NOMO-1 treated with DMSO at 0.1 percent for 48 hours (cell line): ENCODE data around the gene YPEL2.
A peak's percentile ranks its signal among the peaks of the same experiment; 100 is the strongest.
"Not testable (repeated sequence)": the region's sequence is repeated elsewhere in the genome, so short reads cannot be mapped to it uniquely, and the experiment has no call there.

Experiments
- DNase-seq: peaks from one replicate; lab custom pipeline; 2025; ENCODE audit not compliant: unreplicated experiment; lab: John Stamatoyannopoulos, UW

The YPEL2 gene, protein sequence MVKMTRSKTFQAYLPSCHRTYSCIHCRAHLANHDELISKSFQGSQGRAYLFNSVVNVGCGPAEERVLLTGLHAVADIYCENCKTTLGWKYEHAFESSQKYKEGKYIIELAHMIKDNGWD

DNA sequence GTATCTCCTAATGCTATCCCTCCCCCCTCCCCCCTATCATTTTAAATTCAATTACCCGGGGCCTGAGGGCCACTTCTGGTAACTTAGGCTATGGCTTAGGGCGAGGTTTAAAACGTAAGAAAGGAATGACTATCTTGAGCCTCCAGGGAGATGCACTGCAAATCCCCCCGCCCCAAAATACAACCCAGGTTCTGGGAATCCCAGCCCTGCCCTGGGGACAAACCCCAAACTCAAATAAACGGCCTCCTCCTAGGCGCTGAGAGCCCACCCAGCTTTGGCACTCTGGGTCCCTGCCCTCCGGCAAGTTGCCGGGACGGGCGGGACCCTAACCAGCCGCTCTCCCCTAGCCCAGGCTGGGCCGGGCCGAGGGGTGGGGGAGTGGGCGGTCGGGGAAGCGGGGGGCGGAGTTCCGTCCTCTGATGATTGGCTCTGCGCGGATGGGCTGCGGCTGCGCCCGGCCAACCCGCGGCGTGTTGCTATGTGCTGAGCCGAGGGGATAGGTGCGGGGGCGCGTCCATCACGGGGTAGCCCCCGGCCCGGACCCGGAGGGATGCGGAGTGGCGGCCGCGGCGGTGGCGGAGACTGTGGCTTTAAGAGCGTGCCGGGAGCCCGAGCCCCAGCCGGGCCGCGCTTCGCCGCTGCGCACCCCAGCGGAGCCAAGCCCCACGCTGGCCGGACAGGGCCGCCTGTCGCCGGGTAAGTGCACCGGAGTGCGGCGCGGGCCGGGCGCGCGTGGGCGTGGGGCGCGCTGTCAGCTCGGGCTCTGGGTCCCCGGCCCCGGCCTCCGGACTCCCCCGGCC lies at the start of gene YPEL2:
TSS of gene YPEL2 (plus strand) at position 527 of the 800 bp plus-strand sequence. CDS start 21,755 bp downstream, outside the sequence.
- peak; percentile 87 for DNase-seq

- DNase-seq, result no peak
These were observed 47.1 kb upstream of the YPEL2 start for GRCh38 chr17:59284317-59284716.

GRCh38 chr17:59287452-59287851 lies 44.0 kb upstream of the YPEL2 start:
- peak; percentile 35 for DNase-seq

- DNase-seq, result no peak
These were observed 43.6 kb upstream of the YPEL2 start for GRCh38 chr17:59287891-59288290.

DNA sequence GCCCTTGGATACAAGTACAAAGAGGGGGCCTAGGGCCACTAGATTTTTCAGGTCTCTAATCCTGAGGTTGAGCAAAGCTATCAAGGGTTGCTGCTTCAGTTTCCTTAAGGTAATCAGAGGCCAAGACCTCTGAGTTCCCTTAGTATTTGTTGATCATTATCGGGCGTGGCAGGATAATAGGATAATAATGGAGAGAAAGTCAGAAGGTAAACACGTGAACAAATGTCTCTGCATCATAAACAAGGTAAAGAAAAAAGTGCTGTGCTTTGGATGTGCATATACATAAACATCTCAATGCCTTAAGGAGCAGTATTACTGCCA lies 41.5 kb upstream of the YPEL2 start:
- DNase-seq, result no peak

DNA sequence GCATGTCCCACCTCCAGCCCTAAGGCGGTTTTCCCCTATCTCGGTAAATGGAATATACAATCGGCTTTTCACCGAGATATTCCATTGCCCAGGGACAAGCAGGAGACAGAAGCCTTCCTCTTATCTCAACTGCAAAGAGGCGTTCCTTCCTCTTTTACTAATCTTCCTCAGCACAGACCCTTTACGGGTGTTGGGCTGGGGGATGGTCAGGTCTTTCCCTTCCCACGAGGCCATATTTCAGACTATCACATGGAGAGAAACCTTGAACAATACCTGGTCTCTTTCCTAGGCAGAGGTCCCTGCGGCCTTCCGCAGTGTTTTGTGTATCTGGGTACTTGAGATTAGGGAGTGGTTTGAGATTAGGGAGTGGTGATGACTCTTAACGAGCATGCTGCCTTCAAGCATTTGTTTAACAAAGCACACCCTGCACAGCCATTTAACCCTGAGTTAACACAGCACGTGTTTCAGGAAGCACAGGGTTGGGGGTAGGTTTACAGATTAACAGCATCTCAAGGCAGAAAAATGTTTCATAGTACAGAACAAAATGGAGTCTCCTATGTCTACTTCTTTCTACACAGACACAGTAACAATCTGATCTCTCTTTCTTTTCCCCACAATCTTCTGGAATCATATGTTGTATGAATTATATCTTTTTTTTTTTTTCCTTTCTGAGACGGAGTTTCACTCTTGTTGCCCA lies 41.0 kb upstream of the YPEL2 start:
- DNase-seq, result not testable (repeated sequence)

DNA sequence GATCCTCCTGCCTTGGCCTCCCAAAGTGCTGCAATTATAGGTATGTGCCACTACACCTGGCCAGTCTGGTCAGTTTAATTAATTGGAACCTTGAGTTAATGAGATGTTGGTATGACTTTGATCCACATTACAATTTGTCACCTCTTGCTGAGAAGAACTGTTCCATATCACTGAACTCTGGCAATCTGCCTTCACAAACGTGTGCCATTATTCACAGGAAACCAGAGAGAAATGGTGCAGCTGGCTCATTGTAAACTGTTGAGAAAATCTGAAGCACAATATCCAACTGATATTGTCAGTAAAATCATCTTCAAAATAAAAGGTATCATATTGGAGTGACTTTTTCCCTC lies 39.3 kb upstream of the YPEL2 start:
- no peak for DNase-seq

GRCh38 chr17:59296190-59296589 lies 35.3 kb upstream of the YPEL2 start:
- no peak for DNase-seq

DNA sequence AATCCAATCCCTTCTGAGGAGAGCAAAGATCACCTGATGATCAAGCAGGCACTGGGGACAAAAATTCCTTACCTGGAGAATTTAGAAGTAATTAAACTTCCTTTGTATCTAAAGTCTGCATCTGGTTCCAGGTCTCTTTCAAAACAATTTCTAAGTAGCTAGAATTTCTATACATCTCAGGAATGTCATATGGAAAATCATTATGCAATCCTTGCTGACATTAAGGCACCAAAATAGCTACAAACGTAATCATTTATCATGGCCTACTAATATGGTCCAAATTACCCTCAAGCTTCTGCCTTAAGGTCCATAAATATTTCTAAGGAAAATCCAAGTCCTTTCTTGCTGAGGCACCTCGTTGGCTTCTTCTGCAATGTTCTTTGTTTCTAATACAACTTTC lies 32.9 kb upstream of the YPEL2 start:
- no peak for DNase-seq

DNA sequence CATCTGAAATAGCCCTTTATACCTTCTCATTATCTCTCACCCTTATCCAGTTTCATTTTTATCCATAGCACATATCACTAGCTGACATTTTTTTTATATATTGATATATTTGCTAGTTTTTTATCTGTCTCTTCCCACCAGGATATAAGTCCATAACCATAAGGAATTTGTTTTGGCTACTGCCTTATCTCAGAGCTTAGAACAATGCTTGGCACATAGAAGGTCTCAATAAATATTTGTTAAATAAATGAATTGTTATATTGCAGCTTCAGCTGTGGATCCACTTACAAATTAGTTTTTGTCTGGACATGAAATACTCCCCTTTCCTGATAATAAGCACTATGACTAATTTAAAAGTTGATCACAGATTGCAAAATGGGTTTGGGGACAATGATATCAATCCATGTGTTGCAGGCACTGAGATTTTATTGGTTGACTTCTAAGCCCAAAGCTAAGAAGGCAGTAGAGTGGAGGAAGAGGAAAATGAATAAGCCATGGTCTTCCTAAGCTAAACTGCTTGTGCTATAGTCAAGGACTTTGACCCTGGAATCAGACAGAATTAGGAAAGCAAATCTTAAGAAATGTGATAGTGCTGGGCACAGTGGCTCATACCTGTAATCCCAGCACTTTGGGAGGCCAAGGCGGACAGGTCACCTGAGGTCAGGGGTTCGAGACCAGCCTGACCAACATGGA lies 31.9 kb upstream of the YPEL2 start:
- no peak for DNase-seq

GRCh38 chr17:59300941-59301340 lies 30.5 kb upstream of the YPEL2 start:
- peak; percentile 79 for DNase-seq

- no peak for DNase-seq
These were observed 26.6 kb upstream of the YPEL2 start for GRCh38 chr17:59304811-59305210.

- DNase-seq, result no peak
These were observed 21.1 kb upstream of the YPEL2 start for GRCh38 chr17:59310263-59310920.

GRCh38 chr17:59311051-59311468 lies 20.4 kb upstream of the YPEL2 start:
- peak; percentile 76 for DNase-seq

- DNase-seq, result not testable (repeated sequence)
These were observed 19.9 kb upstream of the YPEL2 start for GRCh38 chr17:59311521-59311920.

- DNase-seq, result peak; percentile 45
These were observed 15.6 kb upstream of the YPEL2 start for GRCh38 chr17:59315866-59316265.

- no peak for DNase-seq
These were observed 4.1 kb upstream of the YPEL2 start for GRCh38 chr17:59327121-59327980.

GRCh38 chr17:59327981-59328290 lies 3.5 kb upstream of the YPEL2 start:
- DNase-seq, result no peak

DNA sequence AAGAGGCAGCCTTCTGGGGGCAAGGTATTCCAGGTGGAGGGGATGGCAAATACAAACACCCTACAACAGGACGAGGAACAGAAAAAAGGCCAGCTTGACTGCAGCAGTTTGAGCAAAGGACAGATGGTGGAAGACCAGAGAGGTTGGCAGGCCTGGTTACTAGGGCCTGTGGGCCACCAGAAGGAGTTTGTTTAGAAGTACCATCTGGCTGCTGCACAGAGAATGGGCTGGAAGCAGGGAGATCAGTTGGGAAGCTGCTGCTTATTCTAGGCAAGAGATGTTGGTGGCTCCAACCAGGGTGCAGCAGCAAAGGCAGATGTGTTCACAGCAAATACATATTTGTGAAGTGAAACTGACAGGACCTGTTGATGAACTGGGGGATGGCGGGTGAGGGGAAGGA lies 2.9 kb upstream of the YPEL2 start:
- DNase-seq, result no peak
